HG03280 (cell line): ENCODE results near the gene PHTF2.

Experiments
- ATAC-seq: cut with Tn5 transposase; IDR thresholded peaks from one replicate; pipeline ENCODE4 v1.9.1; 2021; ENCODE audit warnings: mild to moderate bottlenecking, moderate library complexity; ENCODE audit not compliant: unreplicated experiment

PHTF2 gene

GRCh38 chr7:77791956-77792355 is 6.6 kb upstream of the PHTF2 start:
- ATAC-seq, result no peak

DNA sequence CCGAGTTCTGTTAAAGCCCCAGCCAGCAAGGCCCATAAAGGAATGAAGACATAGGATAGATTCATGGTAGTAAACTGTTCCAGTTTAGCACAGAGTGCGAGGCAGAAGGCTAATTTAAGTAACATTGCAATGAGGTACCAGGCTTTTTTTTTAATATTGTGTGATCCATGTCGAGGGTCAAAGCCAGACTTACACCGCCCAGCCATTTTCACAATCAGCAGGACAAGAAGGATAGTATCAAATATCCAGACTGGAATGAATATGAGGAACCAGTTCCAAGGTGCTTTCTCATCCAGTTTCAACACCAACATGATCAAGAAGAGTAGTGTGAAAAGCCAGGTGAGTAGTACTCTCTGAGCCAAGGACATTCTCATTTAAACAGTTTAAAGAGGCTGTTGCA is 4.6 kb upstream of the PHTF2 start:
- ATAC-seq, result no peak

DNA sequence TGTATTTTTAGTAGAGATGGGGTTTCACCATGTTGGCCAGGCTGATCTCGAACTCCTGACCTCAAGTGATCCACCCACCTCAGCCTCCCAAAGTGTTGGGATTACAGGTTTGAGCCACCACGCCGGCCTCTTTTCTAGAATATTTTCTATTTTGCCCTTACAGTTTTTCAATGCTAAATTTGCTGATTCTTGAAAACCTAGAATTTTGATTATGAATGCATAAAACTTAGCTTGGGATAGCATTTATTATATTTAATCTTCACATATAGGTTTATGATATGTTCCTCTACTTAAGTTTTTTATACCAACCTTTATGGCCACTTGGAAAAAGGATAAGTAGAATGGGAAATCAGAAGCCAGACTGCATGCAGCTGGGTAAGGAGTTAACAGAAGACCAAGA is 2.5 kb upstream of the PHTF2 start:
- ATAC-seq, result no peak

DNA sequence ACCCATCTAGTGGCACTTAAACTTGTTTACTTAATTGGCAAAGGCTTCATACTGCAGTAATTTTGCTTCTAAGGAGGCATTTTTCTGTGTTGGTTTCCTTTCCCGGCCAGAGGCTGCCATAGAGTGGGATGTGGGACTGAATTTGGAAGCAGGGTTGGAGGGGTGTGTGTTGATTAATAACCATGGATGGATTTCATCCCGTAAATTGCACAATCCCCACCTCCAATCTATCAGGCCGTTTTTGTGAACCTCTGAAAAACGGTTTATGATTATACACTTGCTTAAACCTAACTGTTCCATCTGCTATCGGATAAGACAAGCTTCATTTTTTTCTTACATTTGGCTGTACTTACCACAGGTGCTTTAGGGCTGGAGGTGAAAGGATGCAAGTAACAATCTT is 1.6 kb upstream of the PHTF2 start:
- no peak for ATAC-seq

DNA sequence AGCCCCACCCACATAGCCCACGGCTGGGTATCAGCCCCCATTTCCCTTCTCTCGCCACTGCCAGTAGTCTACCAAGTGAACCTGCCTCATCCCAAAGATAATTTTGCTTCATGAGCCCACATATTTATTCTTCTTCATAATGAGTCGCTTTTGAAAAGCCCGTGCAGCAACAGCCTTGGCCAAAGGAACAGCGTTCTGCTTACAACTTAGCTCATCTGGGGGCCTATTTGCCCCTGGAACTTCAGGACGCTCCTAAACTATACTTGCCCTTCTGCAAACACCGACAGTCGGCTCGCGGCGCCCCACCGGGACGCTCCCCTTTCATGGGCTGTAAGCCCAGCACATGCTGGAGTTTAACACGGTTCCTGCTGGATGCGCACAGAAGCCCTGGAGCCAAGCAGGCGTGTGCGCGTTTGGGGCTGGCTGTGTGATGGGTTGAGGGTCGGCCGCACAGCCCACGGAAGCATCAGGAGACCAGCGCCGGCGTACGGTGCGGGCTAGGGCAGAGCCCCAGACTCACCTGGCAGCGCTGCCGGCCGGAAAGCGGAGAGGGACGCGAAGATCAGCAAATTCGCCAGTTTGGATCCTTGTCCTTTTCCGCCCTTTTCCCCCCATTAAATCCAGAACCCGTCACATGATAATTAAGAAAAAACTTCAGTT is 709 bp upstream of the PHTF2 start:
- ATAC-seq, result peak; percentile 32

DNA sequence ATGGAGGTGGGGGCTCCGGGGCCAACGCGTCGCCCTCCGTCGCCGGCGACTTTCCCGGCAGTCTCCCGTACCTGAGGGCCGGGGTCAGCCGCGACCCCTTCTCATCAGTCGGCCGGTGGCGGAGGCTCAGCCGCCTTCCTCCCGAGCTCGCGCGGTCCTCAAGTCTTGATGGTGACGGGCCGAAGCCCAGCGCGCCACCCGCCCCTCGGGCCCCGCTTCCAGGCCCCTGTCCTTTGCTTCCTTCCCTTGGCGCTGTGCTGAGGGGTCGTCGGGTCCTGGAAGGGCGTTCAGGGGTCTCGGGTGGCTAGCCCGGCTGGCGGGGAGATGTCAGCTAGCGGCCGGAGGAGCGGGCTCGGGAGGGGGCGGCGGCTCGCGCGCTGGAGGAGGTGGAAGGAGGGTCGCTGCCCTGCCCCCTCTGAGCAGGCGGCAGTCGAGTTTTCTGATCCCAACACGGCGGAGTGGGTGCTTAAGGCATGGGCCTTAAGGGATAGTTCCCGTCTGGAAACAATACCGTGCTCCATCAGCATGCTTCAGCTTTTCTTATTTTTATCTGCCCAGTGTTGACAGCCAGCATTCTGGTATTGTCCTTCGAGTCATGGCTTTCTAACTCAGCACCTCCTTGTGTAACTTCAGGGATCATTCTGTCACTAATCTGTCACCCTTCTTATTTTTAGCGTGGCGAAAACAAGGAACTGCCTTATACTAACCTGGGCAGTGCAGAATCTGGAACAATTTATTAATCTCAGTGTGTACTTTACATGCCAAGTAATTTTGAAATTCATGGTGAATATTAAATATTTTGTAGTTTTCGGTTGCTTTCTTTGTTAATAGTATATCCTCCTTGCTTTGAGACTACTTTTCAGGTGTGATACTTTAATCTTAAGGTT is 748 bp downstream of the PHTF2 start:
- peak; percentile 0 for ATAC-seq

GRCh38 chr7:77800158-77800557 is 1.6 kb downstream of the PHTF2 start:
- no peak for ATAC-seq

DNA sequence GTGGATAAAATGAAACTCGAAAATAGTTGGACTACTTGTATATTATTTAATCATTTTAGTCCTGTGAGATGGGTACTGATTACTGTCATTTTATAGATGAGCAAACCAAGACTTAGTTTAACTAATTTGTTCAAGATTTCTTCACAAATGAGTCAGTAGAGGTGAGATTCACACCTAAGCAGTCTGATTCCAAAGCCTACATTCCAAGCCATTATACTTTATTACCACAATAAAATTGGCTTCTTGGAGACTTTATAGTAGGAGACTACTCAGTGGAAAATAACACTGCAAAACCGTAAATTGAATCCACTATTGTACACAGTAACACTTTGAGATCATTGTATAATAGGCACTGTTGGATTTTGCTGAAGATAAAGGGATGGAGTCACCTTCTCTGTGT is 2.2 kb downstream of the PHTF2 start:
- no peak for ATAC-seq

- ATAC-seq, result no peak
Observed at GRCh38 chr7:77802557-77803405, 4.2 kb downstream of the PHTF2 start.

GRCh38 chr7:77806425-77806824 is 7.9 kb downstream of the PHTF2 start:
- ATAC-seq, result no peak

GRCh38 chr7:77808517-77808916 is 9.9 kb downstream of the PHTF2 start:
- no peak for ATAC-seq

DNA sequence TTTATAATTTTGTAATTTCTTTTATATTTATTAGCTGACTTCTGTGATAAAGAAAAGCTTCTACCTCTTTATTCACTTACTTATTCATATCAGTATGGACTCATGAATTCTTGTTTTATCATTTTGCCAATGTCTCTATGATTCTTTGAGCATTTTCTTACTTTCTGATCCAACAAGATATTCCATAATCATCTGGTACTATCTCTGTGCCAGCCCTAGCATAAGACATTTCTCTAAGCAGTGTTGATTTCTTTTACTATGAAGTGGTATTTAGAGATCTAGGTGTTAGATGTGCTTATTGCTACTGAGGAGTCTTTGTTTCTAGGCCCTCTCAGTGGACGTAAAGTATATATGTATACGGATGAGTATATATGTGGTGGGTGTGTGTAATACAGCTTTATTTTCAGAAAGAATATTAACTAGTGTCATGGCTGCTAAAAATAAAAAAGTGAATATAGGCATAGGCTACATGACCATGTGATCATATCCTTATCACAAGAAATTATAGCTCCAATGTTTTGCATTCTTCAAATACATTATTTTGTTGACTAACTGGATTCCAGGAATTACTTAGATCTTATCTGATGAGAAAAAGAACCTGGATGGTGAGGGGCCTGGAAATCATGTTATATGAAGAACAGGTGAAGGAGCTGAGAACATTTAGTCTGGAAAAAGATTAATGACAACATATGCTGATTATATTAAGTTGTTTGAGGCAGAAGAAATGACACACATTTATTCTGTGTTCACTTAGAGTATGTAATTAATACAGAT is 13.1 kb downstream of the PHTF2 start:
- ATAC-seq, result no peak

- ATAC-seq, result no peak
Observed at GRCh38 chr7:77812290-77812685, 13.7 kb downstream of the PHTF2 start.

GRCh38 chr7:77813180-77813579 is 14.6 kb downstream of the PHTF2 start:
- ATAC-seq, result no peak

DNA sequence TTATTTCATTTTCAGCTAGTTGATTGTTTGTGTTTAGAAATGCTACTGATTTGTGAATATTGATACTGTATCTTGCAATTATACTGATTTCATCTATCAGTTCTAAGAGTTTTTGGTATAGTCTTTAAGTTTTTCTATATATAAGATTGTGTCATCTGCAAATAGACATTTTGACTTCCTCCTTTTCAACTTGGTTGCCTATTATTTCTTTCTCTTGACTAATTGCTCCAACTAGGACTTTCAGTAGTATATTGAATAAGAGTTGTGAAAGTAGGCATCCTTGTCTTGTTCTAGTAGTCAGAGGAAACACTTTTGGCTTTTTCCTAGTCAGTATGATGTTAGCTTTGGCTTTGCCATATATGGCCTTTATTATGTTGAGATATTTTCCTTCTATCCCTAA is 20.4 kb downstream of the PHTF2 start:
- no peak for ATAC-seq

- ATAC-seq, result no peak
Observed at GRCh38 chr7:77820967-77821366, 22.4 kb downstream of the PHTF2 start.

GRCh38 chr7:77822269-77822668 is 23.7 kb downstream of the PHTF2 start:
- ATAC-seq, result no peak

- ATAC-seq, result no peak
Observed at GRCh38 chr7:77823787-77824186, 25.2 kb downstream of the PHTF2 start.

- no peak for ATAC-seq
Observed at GRCh38 chr7:77824636-77825035, 26.1 kb downstream of the PHTF2 start.

DNA sequence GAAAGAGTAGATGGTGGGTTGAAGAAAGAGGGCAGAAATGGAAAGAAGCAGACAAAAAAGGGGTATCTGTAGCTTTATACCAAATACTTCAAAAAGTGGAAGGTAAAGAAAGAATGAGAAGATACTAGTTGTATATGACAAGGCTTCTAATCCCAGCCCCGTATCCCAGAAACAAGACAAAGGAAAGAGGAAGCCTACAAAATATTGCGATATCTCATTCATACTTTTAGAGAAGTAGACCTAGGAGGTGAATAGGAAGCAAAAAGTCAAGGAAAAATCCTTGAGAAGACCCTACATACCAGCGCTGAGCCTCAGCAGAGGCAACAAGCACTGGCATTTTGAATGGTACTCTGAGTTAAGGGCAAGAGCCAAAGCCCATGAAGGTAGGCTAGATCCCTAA is 26.6 kb downstream of the PHTF2 start:
- no peak for ATAC-seq

DNA sequence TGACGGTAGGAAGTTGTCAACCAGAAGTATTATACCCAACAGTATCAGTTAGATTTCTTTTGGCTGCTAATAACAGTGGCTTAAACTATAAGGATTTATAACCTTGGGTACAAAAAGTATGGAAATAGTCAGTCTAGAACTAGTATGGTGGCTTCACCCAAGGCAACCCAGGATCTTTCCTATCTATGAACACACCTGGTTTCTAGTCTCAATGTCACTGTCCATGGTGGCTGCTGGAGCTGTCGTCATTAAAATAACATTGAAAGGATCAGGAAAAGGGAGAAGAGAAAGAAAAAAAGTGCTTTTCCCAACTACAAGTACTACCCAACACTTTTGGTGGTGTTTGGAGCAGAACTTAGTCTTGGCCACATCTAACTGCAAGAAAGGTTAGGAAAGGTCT is 27.7 kb downstream of the PHTF2 start:
- ATAC-seq, result no peak
